Fibroblast of pulmonary artery (primary cell): Measurements from ENCODE around the gene SPRN.

ENCODE experiments used
- DNase-seq: peaks from one replicate; pipeline ENCODE4 v3.0.0-alpha.2; 2010; ENCODE audit warnings: low read depth
- H3K4me3 ChIP-seq: replicated peaks from 2 replicates; pipeline ENCODE4 v1.5.1; 2011; ENCODE audit warnings: low read depth, mild to moderate bottlenecking, control low read depth, low read length, moderate library complexity
- TF ChIP-seq, protein P1 (sequence below): IDR thresholded peaks from 2 replicates; pipeline ENCODE4 v1.5.1; 2011; ENCODE audit warnings: mild to moderate bottlenecking, control low read depth, low read length, inconsistent platforms; ENCODE audit errors: missing control alignments

The SPRN gene

DNA sequence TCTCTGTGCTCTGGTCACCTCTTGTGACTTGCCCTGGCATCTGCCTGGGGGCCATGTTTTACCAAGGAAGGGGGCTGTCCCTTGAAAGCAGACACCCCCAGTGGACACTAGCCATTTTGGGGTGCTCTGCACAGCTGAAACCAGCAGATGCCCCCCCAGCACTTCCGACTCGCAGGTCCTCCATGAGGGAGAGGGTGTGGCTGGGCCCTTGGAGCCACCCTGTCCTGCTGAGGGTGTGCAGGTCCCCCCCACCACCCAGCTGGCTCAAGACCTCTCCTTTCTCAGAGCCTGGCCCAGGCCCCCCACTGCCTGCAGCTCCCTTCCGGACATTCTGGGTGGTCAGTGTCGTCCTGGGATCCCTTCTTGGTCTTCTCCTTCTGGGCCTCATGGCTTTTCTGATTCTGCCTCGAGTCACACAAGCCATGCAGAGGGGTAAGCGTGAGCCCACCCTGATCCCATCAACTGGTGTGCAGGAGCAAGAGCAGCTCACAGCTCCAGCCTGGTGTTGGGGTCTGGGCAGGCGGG is 41.6 kb upstream of the SPRN start:
- TF ChIP-seq, protein P1, sequence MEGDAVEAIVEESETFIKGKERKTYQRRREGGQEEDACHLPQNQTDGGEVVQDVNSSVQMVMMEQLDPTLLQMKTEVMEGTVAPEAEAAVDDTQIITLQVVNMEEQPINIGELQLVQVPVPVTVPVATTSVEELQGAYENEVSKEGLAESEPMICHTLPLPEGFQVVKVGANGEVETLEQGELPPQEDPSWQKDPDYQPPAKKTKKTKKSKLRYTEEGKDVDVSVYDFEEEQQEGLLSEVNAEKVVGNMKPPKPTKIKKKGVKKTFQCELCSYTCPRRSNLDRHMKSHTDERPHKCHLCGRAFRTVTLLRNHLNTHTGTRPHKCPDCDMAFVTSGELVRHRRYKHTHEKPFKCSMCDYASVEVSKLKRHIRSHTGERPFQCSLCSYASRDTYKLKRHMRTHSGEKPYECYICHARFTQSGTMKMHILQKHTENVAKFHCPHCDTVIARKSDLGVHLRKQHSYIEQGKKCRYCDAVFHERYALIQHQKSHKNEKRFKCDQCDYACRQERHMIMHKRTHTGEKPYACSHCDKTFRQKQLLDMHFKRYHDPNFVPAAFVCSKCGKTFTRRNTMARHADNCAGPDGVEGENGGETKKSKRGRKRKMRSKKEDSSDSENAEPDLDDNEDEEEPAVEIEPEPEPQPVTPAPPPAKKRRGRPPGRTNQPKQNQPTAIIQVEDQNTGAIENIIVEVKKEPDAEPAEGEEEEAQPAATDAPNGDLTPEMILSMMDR = no peak
- H3K4me3 ChIP-seq = no peak overlapping the region
- DNase-seq = no peak

DNA sequence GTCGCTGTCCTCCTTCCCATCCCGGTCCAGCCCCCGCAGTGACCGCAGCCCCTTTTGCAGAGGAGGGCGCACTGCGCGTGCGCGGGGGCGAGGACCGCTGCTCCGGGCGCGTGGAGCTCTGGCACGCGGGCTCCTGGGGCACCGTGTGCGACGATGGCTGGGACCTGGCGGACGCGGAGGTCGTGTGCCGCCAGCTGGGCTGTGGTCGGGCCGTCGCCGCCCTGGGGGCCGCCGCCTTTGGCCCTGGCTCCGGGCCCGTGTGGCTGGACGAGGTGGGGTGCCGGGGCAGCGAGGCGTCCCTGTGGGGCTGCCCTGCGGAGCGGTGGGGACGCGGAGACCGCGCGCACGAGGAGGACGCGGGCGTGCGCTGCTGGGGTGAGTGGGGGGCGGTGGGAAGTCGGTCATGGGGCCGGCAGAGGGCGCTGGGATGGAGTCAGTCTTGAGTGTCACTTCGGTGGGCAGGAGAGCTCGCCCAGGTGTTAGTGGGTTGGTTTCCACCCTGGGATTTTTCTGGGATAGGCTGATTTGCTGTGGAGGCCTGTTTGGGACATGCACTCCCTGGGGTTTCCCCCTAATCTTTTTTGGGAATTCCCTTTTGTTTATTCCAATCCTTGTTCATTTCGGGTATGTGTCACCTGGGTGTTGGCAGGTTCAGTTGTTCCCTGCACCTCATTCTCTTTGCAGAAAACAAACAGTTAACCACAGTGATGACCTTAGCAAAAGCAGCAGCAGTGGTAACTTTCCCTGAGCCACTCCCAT is 40.9 kb upstream of the SPRN start:
- TF ChIP-seq, protein P1 = no peak

DNA sequence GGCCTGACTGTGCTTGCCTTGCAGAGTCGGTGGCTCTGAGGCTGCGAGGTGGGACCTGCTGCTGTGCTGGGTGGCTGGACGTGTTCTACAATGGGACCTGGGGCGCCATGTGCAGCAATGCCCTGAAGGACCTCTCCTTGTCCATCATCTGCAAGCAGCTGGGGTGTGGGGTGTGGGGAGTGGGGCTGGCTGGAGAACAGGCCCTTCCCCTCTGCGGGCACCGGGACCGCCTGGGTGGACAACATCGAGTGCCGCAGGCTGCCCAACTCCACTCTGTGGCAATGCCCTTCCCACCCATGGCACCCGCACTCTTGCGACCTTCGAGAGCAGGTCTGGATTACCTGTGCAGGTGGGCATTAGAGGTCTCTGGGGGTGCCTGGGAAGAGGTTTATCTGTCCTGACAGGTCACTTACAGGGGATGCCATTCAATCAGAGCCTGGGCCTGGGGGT is 40.2 kb upstream of the SPRN start:
- no peak for DNase-seq
- TF ChIP-seq, protein P1 = no peak
- H3K4me3 ChIP-seq = no peak overlapping the region

More for the DNA sequence above, 40.9 kb upstream of the SPRN start:
- no peak for DNase-seq
- H3K4me3 ChIP-seq = no peak overlapping the region

DNA sequence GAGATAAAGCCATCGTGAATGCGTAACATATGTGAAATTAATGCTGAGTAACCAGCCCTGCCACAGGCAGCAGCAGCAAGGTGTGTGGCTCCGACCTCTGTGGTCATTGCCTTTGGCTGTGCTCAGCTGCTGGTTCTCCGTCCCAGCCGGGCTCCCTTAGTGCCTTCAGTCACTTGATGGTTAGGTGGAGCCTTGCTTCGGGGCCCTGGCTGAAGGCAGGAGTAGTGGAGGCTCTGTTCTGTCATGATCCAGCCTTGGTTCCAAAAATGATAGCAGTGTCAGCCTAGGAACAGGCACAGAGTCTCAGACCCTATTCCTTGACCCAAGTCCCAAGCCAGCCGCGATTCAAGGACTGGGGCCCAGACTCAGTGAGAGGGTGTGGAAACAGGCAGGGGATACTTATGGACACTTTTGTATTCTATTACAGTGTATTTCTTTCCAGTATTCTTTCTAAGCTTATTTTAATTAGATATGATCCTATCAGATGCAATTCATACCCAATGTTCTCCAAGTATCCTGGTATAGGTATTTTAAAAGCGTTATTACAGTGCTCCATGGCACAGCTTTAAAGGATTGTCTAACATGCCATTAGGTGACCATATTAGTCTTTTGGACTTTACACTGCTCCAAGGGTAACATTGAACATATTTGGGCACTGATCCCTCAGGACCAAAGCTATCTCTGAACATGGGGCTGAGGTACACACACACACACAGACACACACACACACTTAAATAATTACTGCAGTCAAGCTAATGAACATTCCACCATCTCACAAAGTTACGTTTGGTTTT is 38.3 kb upstream of the SPRN start:
- TF ChIP-seq, protein P1 = no peak
- no peak overlapping the region for H3K4me3 ChIP-seq
- DNase-seq = no peak

DNA sequence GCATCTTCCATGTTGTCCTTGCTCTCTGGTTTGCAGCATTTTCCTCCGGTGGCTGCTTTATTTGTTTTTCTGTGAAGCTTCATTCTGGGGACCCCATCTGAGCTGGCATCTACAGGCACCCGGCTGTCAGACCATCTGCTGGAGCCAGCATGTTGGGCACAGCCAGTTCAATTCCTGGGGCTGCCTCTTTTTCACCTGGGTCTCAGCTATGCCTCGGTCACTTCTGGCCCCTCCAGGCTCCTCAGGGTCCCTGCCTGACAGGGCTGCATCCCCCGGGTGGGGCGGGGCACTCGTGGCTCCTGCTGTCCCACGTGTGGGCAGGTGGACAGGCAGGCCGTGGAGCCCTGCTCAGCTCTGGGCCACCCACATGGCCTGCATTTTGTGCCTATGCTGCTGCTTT is 37.4 kb upstream of the SPRN start:
- H3K4me3 ChIP-seq = no peak overlapping the region
- TF ChIP-seq, protein P1 = no peak
- no peak for DNase-seq

DNA sequence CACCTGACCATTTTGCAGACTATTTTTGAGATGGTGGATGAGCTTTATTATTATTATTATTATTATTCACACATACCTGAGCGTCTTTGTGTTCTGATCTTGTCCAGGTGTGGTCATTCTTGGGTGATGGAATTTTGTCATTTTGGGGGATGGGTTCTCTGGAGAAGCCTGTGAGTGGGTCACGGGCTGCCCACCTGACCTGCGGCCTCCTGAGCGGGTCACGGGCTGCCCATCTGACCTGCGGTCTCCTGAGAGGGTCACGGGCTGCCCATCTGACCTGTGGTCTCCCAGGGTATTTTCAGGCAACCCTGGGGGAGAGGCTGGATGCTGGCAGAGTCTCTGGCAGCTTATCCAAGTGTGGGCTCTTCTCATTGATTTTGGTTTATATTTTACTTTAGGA is 36.6 kb upstream of the SPRN start:
- no peak for DNase-seq
- H3K4me3 ChIP-seq = no peak overlapping the region
- TF ChIP-seq, protein P1 = no peak
